Caco-2 (cell line): ENCODE results near the gene SLC1A1. TPM values are rescaled to one million over a fixed set of nuclear protein-coding genes. Genes with fewer than 3 reads are reported as not detected.

Experiments used
- Bru-seq: library from RNA; stranded (reverse); fragments of 400-500 nt; gene quantifications from one replicate; lab custom pipeline; 2021; lab: Mats Ljungman, UMichigan
- BruChase-seq, 2 experiments: library from RNA; stranded (reverse); fragments of 400-500 nt; gene quantifications; one replicate each; lab custom pipeline; 2021; lab: Mats Ljungman, UMichigan
- BruUV-seq: library from RNA; stranded (reverse); fragments of 400-500 nt; replicated peaks from 2 replicates; lab custom pipeline; 2021; lab: Mats Ljungman, UMichigan
- CTCF ChIA-PET: fragments of 300-600 bp; sonication (Branson Sonifier 250); formaldehyde crosslinking; loops from one replicate; lab custom pipeline; 2022; ENCODE audit warnings: antibody characterized with exemption; lab: Charles Lee
- POLR2A ChIA-PET: fragments of 300-600 bp; sonication (Branson Sonifier 250); formaldehyde crosslinking; loops from one replicate; lab custom pipeline; 2022; ENCODE audit warnings: antibody characterized with exemption; lab: Charles Lee
- DNase-seq, 2 experiments: peaks; one replicate each; pipeline versions ENCODE4 v3.0.0 to v3.0.0-alpha.2; 2020 to 2022
- H3K27me3 ChIP-seq: replicated peaks from 2 replicates; pipeline ENCODE4 v1.6.0; 2011; ENCODE audit warnings: low read length; ENCODE audit not compliant: control insufficient read depth, insufficient read depth
- H3K36me3 ChIP-seq: 2 replicates; pipeline ENCODE4 v1.5.1; 2011; ENCODE audit warnings: low read length; ENCODE audit not compliant: control insufficient read depth, insufficient read depth
- H3K4me1 ChIP-seq: fragments of 250-450 bp; sonication (Bioruptor Pico); 2 replicates; pipeline ENCODE4 v1.5.1; 2020; ENCODE audit warnings: mild to moderate bottlenecking
- H3K4me3 ChIP-seq: 2 replicates; pipeline ENCODE4 v1.5.1; 2011; ENCODE audit warnings: low read depth, mild to moderate bottlenecking, control low read depth, low read length
- H3K9me3 ChIP-seq: fragments of 250-450 bp; sonication (Bioruptor Pico); 2 replicates; pipeline ENCODE4 v1.5.1; 2020; ENCODE audit warnings: mild to moderate bottlenecking, moderate library complexity
- H3K27ac Mint-ChIP-seq: one replicate; pipeline ENCODE4 v1.8.0; 2022; ENCODE audit warnings: mixed read lengths; ENCODE audit not compliant: unreplicated experiment
- H3K27me3 Mint-ChIP-seq: one replicate; pipeline ENCODE4 v1.8.0; 2022; ENCODE audit warnings: mixed read lengths; ENCODE audit not compliant: insufficient read depth, unreplicated experiment
- H3K36me3 Mint-ChIP-seq: one replicate; pipeline ENCODE4 v1.8.0; 2022; ENCODE audit warnings: mild to moderate bottlenecking, mixed read lengths; ENCODE audit not compliant: insufficient read depth, unreplicated experiment
- H3K4me1 Mint-ChIP-seq: one replicate; pipeline ENCODE4 v1.8.0; 2022; ENCODE audit warnings: low read depth, mixed read lengths; ENCODE audit not compliant: unreplicated experiment
- H3K4me3 Mint-ChIP-seq: one replicate; pipeline ENCODE4 v1.8.0; 2022; ENCODE audit warnings: mild to moderate bottlenecking, moderate library complexity, mixed read lengths; ENCODE audit not compliant: unreplicated experiment
- H3K9me3 Mint-ChIP-seq: one replicate; pipeline ENCODE4 v1.8.0; 2022; ENCODE audit warnings: mixed read lengths; ENCODE audit not compliant: unreplicated experiment
- CTCF ChIP-seq, 2 experiments: fragments of 200-600 bp in 1 of 2; IDR thresholded peaks; 1 replicate in 1 of 2; 2 replicates in 1 of 2; pipeline versions ENCODE4 v1.5.1 to v1.8.0; 2011 to 2022; ENCODE audit warnings: antibody characterized with exemption in 1 of 2, control low read depth in 1 of 2, inconsistent platforms in 1 of 2, low read depth in 1 of 2, low read length in 1 of 2, mild to moderate bottlenecking in 1 of 2, moderate library complexity in 1 of 2; ENCODE audit not compliant: insufficient read depth in 1 of 2, severe bottlenecking in 1 of 2, unreplicated experiment in 1 of 2
- intact Hi-C: fragments of 100-400 bp; cut with micrococcal nuclease; formaldehyde crosslinking; loops from one replicate; pipeline ENCODE4 v1.10.0; 2022; ENCODE audit not compliant: unreplicated experiment
- long read RNA-seq: library from polyadenylated mRNA; stranded (forward); transcript quantifications from one replicate; pipeline ENCODE4 v2.0.0, GENCODE V29; 2022
- total RNA-seq: library from RNA; stranded (reverse); gene quantifications from 2 replicates; pipeline ENCODE4 v1.2.3, GENCODE V29; 2022

The SLC1A1 gene
- total RNA-seq (43.3 and 53.1 TPM in 2 replicates), Bru-seq, nascent RNA (percentile 89 among the genes with signal in this experiment), BruChase-seq, experiment 1, labeled RNA remaining after a 2-hour chase (percentile 87 among the genes with signal in this experiment), BruChase-seq, experiment 2, labeled RNA remaining after a 6-hour chase (percentile 91 among the genes with signal in this experiment)
- long read RNA-seq, transcript SLC1A1-201 (12 exons, 3,722 nt) = major isoform, 99 of 133 reads
- long read RNA-seq, partial matches to known transcripts = 7 of 133 reads
- long read RNA-seq, other reads (novel, unspliced or antisense) = 27 of 133 reads

GRCh38 chr9:4489919-4490704 is at the start of gene SLC1A1:
SLC1A1 (plus strand) TSS chr9:4490468; CDS start chr9:4490680, 212 bp downstream.
- Mint-ChIP-seq H3K27ac (peak within 1 kb of the TSS; percentile 97), H3K4me1 (peaks cover 17% of the 10 kb centered on the region), H3K27me3 (no peaks in the 10 kb centered on the region), H3K9me3 (no peaks in the 10 kb centered on the region), H3K4me3 (peak within 1 kb of the TSS; percentile 82), H3K36me3 (peaks cover 24% of the 10 kb centered on the region)
- BruUV-seq = no TSS peak
- DNase-seq = peak; percentile 73 to 83
- peak within 1 kb of the TSS; percentile 69 for H3K4me3 ChIP-seq
- CTCF ChIA-PET = interaction anchor here (0.5 kb wide), 1 partner anchor 82 kb away, joined by 3 read pairs; no protein-coding TSS in a partner anchor
- no peaks in the 10 kb centered on the region for H3K27me3 ChIP-seq
- intact Hi-C loops = loop anchor here (1.0 kb wide), 1 partner anchor 8 kb away; no protein-coding TSS in a partner anchor
- POLR2A ChIA-PET = interaction anchor here (0.7 kb wide), 1 partner anchor 100 kb away, joined by 3 read pairs; no protein-coding TSS in a partner anchor
- peaks cover 40% of the 10 kb centered on the region for H3K4me1 ChIP-seq
- no peak for TF ChIP-seq CTCF (IDR thresholded peaks at IDR 0.05; ENCODE audit: insufficient read depth in 1 of 2, low read depth in 1 of 2, low read length in 1 of 2, severe bottlenecking in 1 of 2, unreplicated experiment in 1 of 2)
- H3K36me3 ChIP-seq = no peaks in the 10 kb centered on the region; the same call in 1 of the 2 replicates
- no peaks in the 10 kb centered on the region for H3K9me3 ChIP-seq

- POLR2A ChIA-PET = no interaction called here
- intact Hi-C loops = no loop called here
- BruUV-seq = no TSS peak
- no peak overlapping the region for H3K27ac Mint-ChIP-seq
- Histone ChIP-seq H3K9me3 (no peaks in the 10 kb centered on the region), H3K27me3 (no peaks in the 10 kb centered on the region), H3K36me3 (no peaks in the 10 kb centered on the region; the same call in 1 of the 2 replicates), H3K4me3 (no peak overlapping the region), H3K4me1 (no peaks in the 10 kb centered on the region)
- H3K9me3 Mint-ChIP-seq = peaks cover 10% of the 10 kb centered on the region
- TF ChIP-seq CTCF (IDR thresholded peaks at IDR 0.05; ENCODE audit: insufficient read depth in 1 of 2, low read depth in 1 of 2, low read length in 1 of 2, severe bottlenecking in 1 of 2, unreplicated experiment in 1 of 2) = no peak
- no peaks in the 10 kb centered on the region for H3K36me3 Mint-ChIP-seq
- no peaks in the 10 kb centered on the region for H3K27me3 Mint-ChIP-seq
- no peak for DNase-seq
- H3K4me1 Mint-ChIP-seq = no peaks in the 10 kb centered on the region
- no peak overlapping the region for H3K4me3 Mint-ChIP-seq
- CTCF ChIA-PET = no interaction called here
These were observed 47.5 kb upstream of the SLC1A1 start for GRCh38 chr9:4442806-4443205.

GRCh38 chr9:4443439-4443838 is 46.8 kb upstream of the SLC1A1 start:
- H3K36me3 ChIP-seq = no peaks in the 10 kb centered on the region; the same call in 1 of the 2 replicates
- no peak overlapping the region for H3K4me3 ChIP-seq
- no peaks in the 10 kb centered on the region for H3K4me1 ChIP-seq
- Mint-ChIP-seq H3K4me3 (no peak overlapping the region), H3K36me3 (no peaks in the 10 kb centered on the region), H3K27me3 (no peaks in the 10 kb centered on the region), H3K9me3 (peaks cover 10% of the 10 kb centered on the region), H3K4me1 (no peaks in the 10 kb centered on the region), H3K27ac (no peak overlapping the region)
- intact Hi-C loops = no loop called here
- H3K9me3 ChIP-seq = no peaks in the 10 kb centered on the region
- no TSS peak for BruUV-seq
- H3K27me3 ChIP-seq = no peaks in the 10 kb centered on the region
- POLR2A ChIA-PET = no interaction called here
- TF ChIP-seq CTCF (IDR thresholded peaks at IDR 0.05; ENCODE audit: insufficient read depth in 1 of 2, low read depth in 1 of 2, low read length in 1 of 2, severe bottlenecking in 1 of 2, unreplicated experiment in 1 of 2) = no peak
- DNase-seq = no peak
- CTCF ChIA-PET = no interaction called here
